CD14-positive monocyte (primary cell): ENCODE data around the gene LYSMD1. TPM values are rescaled to one million over a fixed set of nuclear protein-coding genes. Genes with fewer than 3 reads are reported as not detected.

ENCODE experiments used
- DNase-seq, 3 donors: peaks; one replicate each; pipeline ENCODE4 v3.0.0-alpha.2; 2011 to 2022
- H2AFZ ChIP-seq: 2 replicates; pipeline ENCODE4 v1.6.0; 2012; ENCODE audit warnings: mild to moderate bottlenecking, low read depth, low read length, inconsistent platforms; ENCODE audit not compliant: insufficient read depth, poor library complexity, severe bottlenecking
- H3K27ac ChIP-seq, 2 donors: 1 replicate in 1 of 2; 2 replicates in 1 of 2; pipeline ENCODE4 v1.5.1; 2012 to 2013; ENCODE audit warnings: low read length in 2 of 2, control low read depth in 1 of 2, inconsistent platforms in 1 of 2, low read depth in 1 of 2, mild to moderate bottlenecking in 1 of 2
- H3K27me3 ChIP-seq, 2 donors: one replicate each; pipeline versions ENCODE4 v1.6.0 to v1.6.1; 2011 to 2013; ENCODE audit warnings: low read length in 2 of 2; ENCODE audit not compliant: control insufficient read depth in 2 of 2, insufficient read depth in 2 of 2
- H3K36me3 ChIP-seq, 2 donors: replicated peaks in 1 of 2; 1 replicate in 1 of 2; 2 replicates in 1 of 2; pipeline versions ENCODE4 v1.5.1 to v1.6.1; 2012 to 2013; ENCODE audit warnings: low read length in 2 of 2, control low read depth in 1 of 2, inconsistent platforms in 1 of 2, mild to moderate bottlenecking in 1 of 2; ENCODE audit not compliant: insufficient read depth in 2 of 2, control insufficient read depth in 1 of 2
- H3K4me1 ChIP-seq, 2 donors: 1 replicate in 1 of 2; 2 replicates in 1 of 2; pipeline versions ENCODE4 v1.5.1 to v1.6.1; 2012 to 2013; ENCODE audit warnings: low read length in 2 of 2, control low read depth in 1 of 2, inconsistent platforms in 1 of 2, mild to moderate bottlenecking in 1 of 2, moderate library complexity in 1 of 2; ENCODE audit not compliant: insufficient read depth in 2 of 2, control insufficient read depth in 1 of 2
- H3K4me2 ChIP-seq: replicated peaks from 2 replicates; pipeline ENCODE3; 2012; ENCODE audit warnings: low read length, moderate library complexity, mild to moderate bottlenecking; ENCODE audit not compliant: poor library complexity, severe bottlenecking; ENCODE audit errors: extremely low read depth
- H3K4me3 ChIP-seq, 3 experiments: fragments of 200-600 bp in 1 of 3; sonication (generic) in 1 of 3; replicated peaks in 1 of 3; 1 replicate in 2 of 3; 2 replicates in 1 of 3; pipeline ENCODE4 v1.5.1; 2011 to 2013; ENCODE audit warnings: low read length in 3 of 3, mild to moderate bottlenecking in 3 of 3, control low read depth in 2 of 3, low read depth in 2 of 3, inconsistent platforms in 1 of 3, moderate library complexity in 1 of 3
- H3K79me2 ChIP-seq: 2 replicates; pipeline ENCODE4 v1.6.0; 2012; ENCODE audit warnings: mild to moderate bottlenecking, control low read depth, inconsistent platforms, low read length, moderate library complexity; ENCODE audit not compliant: insufficient read depth
- H3K9ac ChIP-seq: 2 replicates; pipeline ENCODE4 v1.6.0; 2017; ENCODE audit warnings: low read length, mild to moderate bottlenecking; ENCODE audit not compliant: insufficient read depth, poor library complexity, severe bottlenecking
- H3K9me3 ChIP-seq, 2 donors: replicated peaks in 1 of 2; 1 replicate in 1 of 2; 2 replicates in 1 of 2; pipeline versions ENCODE4 v1.5.1 to v1.6.1; 2012 to 2013; ENCODE audit warnings: low read length in 2 of 2, control low read depth in 1 of 2; ENCODE audit not compliant: control insufficient read depth in 1 of 2, insufficient read depth in 1 of 2
- H4K20me1 ChIP-seq: 2 replicates; pipeline ENCODE4 v1.6.0; 2012; ENCODE audit warnings: mild to moderate bottlenecking, low read length, control low read depth, moderate library complexity; ENCODE audit not compliant: insufficient read depth
- H3K27ac Mint-ChIP-seq, 7 donors: one replicate each; pipeline ENCODE4 v1.8.0; 2020; ENCODE audit warnings: mild to moderate bottlenecking in 7 of 7, mixed read lengths in 7 of 7, moderate library complexity in 6 of 7, inconsistent platforms in 2 of 7
- H3K27me3 Mint-ChIP-seq, 3 donors: one replicate each; pipeline ENCODE4 v1.8.0; 2021 to 2022; ENCODE audit warnings: low read depth in 3 of 3, mild to moderate bottlenecking in 3 of 3, mixed read lengths in 3 of 3, moderate library complexity in 3 of 3, inconsistent platforms in 1 of 3
- H3K36me3 Mint-ChIP-seq, 2 donors: one replicate each; pipeline ENCODE4 v1.8.0; 2020; ENCODE audit warnings: mixed read lengths in 2 of 2, inconsistent platforms in 1 of 2, mild to moderate bottlenecking in 1 of 2
- H3K4me1 Mint-ChIP-seq: one replicate; pipeline ENCODE4 v1.8.0; 2020; ENCODE audit warnings: mild to moderate bottlenecking, mixed read lengths
- H3K4me3 Mint-ChIP-seq, 2 donors: one replicate each; pipeline ENCODE4 v1.8.0; 2020; ENCODE audit warnings: mild to moderate bottlenecking in 2 of 2, mixed read lengths in 2 of 2, moderate library complexity in 1 of 2
- H3K9me3 Mint-ChIP-seq, 7 donors: one replicate each; pipeline ENCODE4 v1.8.0; 2020 to 2022; ENCODE audit warnings: mixed read lengths in 7 of 7, mild to moderate bottlenecking in 6 of 7, moderate library complexity in 6 of 7, inconsistent platforms in 2 of 7
- WGBS: methylation state at CpG from one replicate; pipeline ENCODE4 v1.1.5; 2013; ENCODE audit warnings: missing lambda C conversion rate; ENCODE audit not compliant: insufficient coverage; 5-methylcytosine and 5-hydroxymethylcytosine counted together
- intact Hi-C, 2 donors: fragments of 100-400 bp; cut with micrococcal nuclease; formaldehyde crosslinking; loops; one replicate each; pipeline versions ENCODE4 v1.15.0 to v1.15.1; 2023
- polyA plus RNA-seq, 3 donors: library from polyadenylated mRNA; depleted of rRNA in 1 of 3; unstranded in 2 of 3; stranded (reverse) in 1 of 3; fragments of 300-500 nt in 2 of 3; fragments of >200 nt in 1 of 3; fragmentation: Illumina TruSeq in 2 of 3; gene quantifications; 1 replicate in 2 of 3; 2 replicates in 1 of 3; pipeline ENCODE4 v1.2.3, GENCODE V29; 2012 to 2021
- TF ChIP-seq, protein P1 (sequence below): fragments of 200-600 bp; IDR thresholded peaks from one replicate; pipeline ENCODE4 v1.8.0; 2022; ENCODE audit warnings: antibody characterized with exemption, mild to moderate bottlenecking

The LYSMD1 gene
- polyA plus RNA-seq, 3 donors: 0.16 to 0.24 TPM; not detected in 1

GRCh38 chr1:151158326-151158725 lies 7.4 kb downstream of the LYSMD1 start:
- H3K79me2 ChIP-seq: peaks cover 66% of the 10 kb centered on the region
- 0% methylated on average over 3 of the region's 5 CpGs for WGBS

GRCh38 chr1:151157067-151157531 lies 8.6 kb downstream of the LYSMD1 start:
- peak overlapping the region; percentile 52 for H3K9ac ChIP-seq
- H3K4me1 Mint-ChIP-seq: peaks cover 56% of the 10 kb centered on the region
- peak overlapping the region; percentile 98 for H3K4me3 Mint-ChIP-seq
- H3K27me3 Mint-ChIP-seq: peaks cover 0 to 7% (median 0%) of the 10 kb centered on the region in 3 donors
- H3K4me2 ChIP-seq: peak overlapping the region; percentile 88
- peak overlapping the region; percentile 90 to 96 (median 95) for H3K27ac Mint-ChIP-seq
- H4K20me1 ChIP-seq: peaks cover 55% of the 10 kb centered on the region
- peaks cover 28 to 36% of the 10 kb centered on the region in 2 donors for H3K36me3 Mint-ChIP-seq
- peaks cover 54 to 65% of the 10 kb centered on the region in 2 donors for H3K4me1 ChIP-seq
- H3K27me3 ChIP-seq: no peaks in the 10 kb centered on the region
- TF ChIP-seq, protein P1, sequence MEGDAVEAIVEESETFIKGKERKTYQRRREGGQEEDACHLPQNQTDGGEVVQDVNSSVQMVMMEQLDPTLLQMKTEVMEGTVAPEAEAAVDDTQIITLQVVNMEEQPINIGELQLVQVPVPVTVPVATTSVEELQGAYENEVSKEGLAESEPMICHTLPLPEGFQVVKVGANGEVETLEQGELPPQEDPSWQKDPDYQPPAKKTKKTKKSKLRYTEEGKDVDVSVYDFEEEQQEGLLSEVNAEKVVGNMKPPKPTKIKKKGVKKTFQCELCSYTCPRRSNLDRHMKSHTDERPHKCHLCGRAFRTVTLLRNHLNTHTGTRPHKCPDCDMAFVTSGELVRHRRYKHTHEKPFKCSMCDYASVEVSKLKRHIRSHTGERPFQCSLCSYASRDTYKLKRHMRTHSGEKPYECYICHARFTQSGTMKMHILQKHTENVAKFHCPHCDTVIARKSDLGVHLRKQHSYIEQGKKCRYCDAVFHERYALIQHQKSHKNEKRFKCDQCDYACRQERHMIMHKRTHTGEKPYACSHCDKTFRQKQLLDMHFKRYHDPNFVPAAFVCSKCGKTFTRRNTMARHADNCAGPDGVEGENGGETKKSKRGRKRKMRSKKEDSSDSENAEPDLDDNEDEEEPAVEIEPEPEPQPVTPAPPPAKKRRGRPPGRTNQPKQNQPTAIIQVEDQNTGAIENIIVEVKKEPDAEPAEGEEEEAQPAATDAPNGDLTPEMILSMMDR: no peak
- H3K4me3 ChIP-seq: peak overlapping the region; percentile 74 to 91 (median 91)
- intact Hi-C loops: loop anchor here (1.0 to 5.0 kb wide), 4 partner anchors 8 to 395 kb away; partner anchors contain the start of gene LYSMD1 (in 1 of the 2)
- H3K9me3 ChIP-seq: no peaks in the 10 kb centered on the region
- H3K79me2 ChIP-seq: peaks cover 55% of the 10 kb centered on the region
- 3% methylated on average over 3 of the region's 6 CpGs for WGBS
- peak overlapping the region; percentile 60 to 79 for H3K27ac ChIP-seq
- H2AFZ ChIP-seq: peak overlapping the region; percentile 62
- peak; percentile 34 to 72 (median 66) for DNase-seq
- no peaks in the 10 kb centered on the region for H3K9me3 Mint-ChIP-seq
- peaks cover 10 to 34% of the 10 kb centered on the region in 2 donors for H3K36me3 ChIP-seq

More at GRCh38 chr1:151158326-151158725, 7.4 kb downstream of the LYSMD1 start:
- Mint-ChIP-seq H3K27ac (peak overlapping the region; percentile 86 to 96 (median 92)), H3K4me1 (peaks cover 62% of the 10 kb centered on the region), H3K9me3 (no peaks in the 10 kb centered on the region), H3K27me3 (peaks cover 0 to 7% (median 0%) of the 10 kb centered on the region in 3 donors), H3K36me3 (peaks cover 36 to 45% of the 10 kb centered on the region in 2 donors), H3K4me3 (peak overlapping the region; percentile 98)
- DNase-seq: peak in 1 of 3 donors; percentile 37
- H2AFZ ChIP-seq: peak overlapping the region; percentile 15
- H4K20me1 ChIP-seq: peaks cover 67% of the 10 kb centered on the region
- peak overlapping the region; percentile 88 for H3K4me2 ChIP-seq
- intact Hi-C loops: loop anchor here in 1 of 2 donors (5.0 kb wide), 2 partner anchors 131 to 396 kb away; no protein-coding TSS in a partner anchor
- peak overlapping the region; percentile 74 to 91 (median 91) for H3K4me3 ChIP-seq
- H3K36me3 ChIP-seq: peaks cover 13 to 43% of the 10 kb centered on the region in 2 donors
- peak overlapping the region; percentile 60 to 79 for H3K27ac ChIP-seq
- no peaks in the 10 kb centered on the region for H3K9me3 ChIP-seq
- H3K27me3 ChIP-seq: no peaks in the 10 kb centered on the region
- TF ChIP-seq, protein P1: no peak
- peak overlapping the region; percentile 52 for H3K9ac ChIP-seq
- H3K4me1 ChIP-seq: peaks cover 54 to 65% of the 10 kb centered on the region in 2 donors
